Measurements from ENCODE around the gene DGKD. TPM values are rescaled to one million over a fixed set of nuclear protein-coding genes. Genes with fewer than 3 reads are reported as not detected.

The DGKD gene
- total and polyA plus RNA-seq, 2 donors (not counting 1 experiment from before 2014, with no cell fraction given), result 224 to 396 TPM

DNA sequence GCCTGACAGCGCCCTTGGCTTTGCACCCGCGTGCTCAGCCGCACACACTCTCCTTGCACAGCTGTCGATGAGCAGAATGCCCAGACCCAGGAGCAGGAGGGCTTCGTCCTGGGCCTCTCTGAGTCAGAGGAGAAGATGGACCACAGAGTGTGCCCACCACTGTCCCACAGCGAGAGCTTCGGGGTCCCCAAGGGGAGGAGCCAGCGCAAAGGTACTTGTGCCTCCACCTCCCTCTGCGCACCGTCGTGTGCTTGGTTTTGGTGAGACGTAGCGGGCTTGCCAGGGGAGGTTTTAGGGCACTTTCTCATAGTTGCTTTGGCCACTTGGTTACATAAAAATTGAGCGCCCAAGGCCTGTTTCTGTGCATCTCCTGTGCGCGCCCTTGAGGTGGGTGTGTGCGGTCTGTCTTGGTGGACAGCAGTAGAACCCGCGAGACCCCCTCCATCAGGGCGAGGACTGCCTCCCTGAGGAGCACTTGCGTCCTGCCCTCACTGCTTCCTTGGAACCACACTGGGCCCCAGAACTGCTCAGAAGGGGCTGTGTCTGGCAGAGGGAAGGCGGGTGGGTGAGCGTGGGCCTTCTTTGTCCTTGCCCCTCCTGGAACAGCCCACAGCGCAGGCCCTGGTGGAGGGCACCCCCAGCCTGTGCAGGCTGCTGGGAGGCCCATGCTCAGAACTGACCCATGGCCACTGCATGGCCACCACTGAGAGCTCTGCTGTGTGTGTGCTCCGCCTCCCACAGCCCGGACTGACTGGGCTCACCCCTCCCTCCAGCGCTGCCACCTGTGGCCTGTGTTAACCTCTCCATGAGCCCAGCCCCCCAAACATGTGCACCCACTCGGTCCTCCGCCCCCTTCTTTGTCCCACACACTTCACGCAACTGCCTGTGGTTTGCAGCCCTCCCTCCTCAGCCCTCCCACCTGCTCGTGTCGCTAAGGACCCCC lies 95.9 kb downstream of the DGKD start:
- H3K9ac ChIP-seq (ENCODE audit: low read length), result no peak overlapping the region
- no peaks in the 10 kb centered on the region for H3K4me1 ChIP-seq (ENCODE audit: control insufficient read depth in 2 of 2, insufficient read depth in 2 of 2, low read length in 2 of 2)
- H3K4me3 ChIP-seq (ENCODE audit: control extremely low read depth in 1 of 5, extremely low read depth in 1 of 5, insufficient read depth in 1 of 5, low read depth in 2 of 5, low read length in 4 of 5), result no peak overlapping the region
- Mint-ChIP-seq H3K4me1 (no peaks in the 10 kb centered on the region), H3K27ac (no peak overlapping the region), H3K9me3 (ENCODE audit: insufficient read depth) (no peaks in the 10 kb centered on the region), H3K27me3 (no peaks in the 10 kb centered on the region), H3K4me3 (no peak overlapping the region)
- no peak overlapping the region for H2AFZ ChIP-seq (ENCODE audit: insufficient read depth, low read depth, low read length, poor library complexity, severe bottlenecking)
- TF ChIP-seq EZH2 (IDR thresholded peaks at IDR 0.05; ENCODE audit: borderline replicate concordance, insufficient read depth, low read depth, low read length, poor library complexity, severe bottlenecking), result no peak
- TF ChIP-seq, protein P1, sequence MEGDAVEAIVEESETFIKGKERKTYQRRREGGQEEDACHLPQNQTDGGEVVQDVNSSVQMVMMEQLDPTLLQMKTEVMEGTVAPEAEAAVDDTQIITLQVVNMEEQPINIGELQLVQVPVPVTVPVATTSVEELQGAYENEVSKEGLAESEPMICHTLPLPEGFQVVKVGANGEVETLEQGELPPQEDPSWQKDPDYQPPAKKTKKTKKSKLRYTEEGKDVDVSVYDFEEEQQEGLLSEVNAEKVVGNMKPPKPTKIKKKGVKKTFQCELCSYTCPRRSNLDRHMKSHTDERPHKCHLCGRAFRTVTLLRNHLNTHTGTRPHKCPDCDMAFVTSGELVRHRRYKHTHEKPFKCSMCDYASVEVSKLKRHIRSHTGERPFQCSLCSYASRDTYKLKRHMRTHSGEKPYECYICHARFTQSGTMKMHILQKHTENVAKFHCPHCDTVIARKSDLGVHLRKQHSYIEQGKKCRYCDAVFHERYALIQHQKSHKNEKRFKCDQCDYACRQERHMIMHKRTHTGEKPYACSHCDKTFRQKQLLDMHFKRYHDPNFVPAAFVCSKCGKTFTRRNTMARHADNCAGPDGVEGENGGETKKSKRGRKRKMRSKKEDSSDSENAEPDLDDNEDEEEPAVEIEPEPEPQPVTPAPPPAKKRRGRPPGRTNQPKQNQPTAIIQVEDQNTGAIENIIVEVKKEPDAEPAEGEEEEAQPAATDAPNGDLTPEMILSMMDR (IDR thresholded peaks at IDR 0.05), result no peak
- no peaks in the 10 kb centered on the region for H3K27me3 ChIP-seq (replicated peaks in 1 of 4; ENCODE audit: control extremely low read depth in 1 of 4, control insufficient read depth in 3 of 4, insufficient read depth in 4 of 4, low read length in 3 of 4)
- ChIA-PET POLR2A (no interaction called here), CTCF (no interaction called here)
- H3K9me3 ChIP-seq (ENCODE audit: control extremely low read depth in 1 of 3, control insufficient read depth in 2 of 3, insufficient read depth in 1 of 3, low read length in 2 of 3), result no peaks in the 10 kb centered on the region
- DNase-seq, result no peak
- no peak overlapping the region for H3K27ac ChIP-seq (ENCODE audit: low read length in 2 of 2)
- H3K79me2 ChIP-seq (ENCODE audit: control insufficient read depth, insufficient read depth, low read length), result peaks cover 73% of the 10 kb centered on the region
- no peak overlapping the region for H3K4me2 ChIP-seq (replicated peaks; ENCODE audit: low read depth, low read length, poor library complexity, severe bottlenecking)
- H3K36me3 ChIP-seq (replicated peaks in 1 of 2; ENCODE audit: control extremely low read depth in 1 of 2, control insufficient read depth in 1 of 2, extremely low read depth in 1 of 2, insufficient read depth in 2 of 2, low read length in 1 of 2), result peaks cover 15 to 100% of the 10 kb centered on the region in 2 experiments
- intact Hi-C loops (cut with micrococcal nuclease), result loop anchor here (10.0 kb wide), 1 partner anchor 65 kb away; no protein-coding TSS in a partner anchor
- peaks cover 92% of the 10 kb centered on the region for H4K20me1 ChIP-seq (ENCODE audit: control insufficient read depth, insufficient read depth, low read length, poor library complexity, severe bottlenecking)
- ATAC-seq (ENCODE audit: low read depth), result no peak
- 91% methylated on average over 31 of the region's 33 CpGs for WGBS (ENCODE audit: insufficient coverage)
